Pancreas (tissue), 10 donors: ENCODE measurements around the gene NUP214. TPM values are rescaled to one million over a fixed set of nuclear protein-coding genes. Genes with fewer than 3 reads are reported as not detected.
A peak's percentile ranks its signal among the peaks of the same experiment; 100 is the strongest.
"Not testable (repeated sequence)": the region's sequence is repeated elsewhere in the genome, so short reads cannot be mapped to it uniquely, and the experiment has no call there.

ENCODE experiments used
- ATAC-seq, 4 donors: fragments of 200-7000 bp; cut with Tn5 transposase; one replicate each; pipeline versions ENCODE4 v1.8.0 to v1.9.1; 2020; ENCODE audit warnings: mild to moderate bottlenecking in 4 of 4, moderate library complexity in 4 of 4
- DNase-seq, 6 donors: peaks; one replicate each; pipeline ENCODE4 v3.0.0-alpha.2; 2020
- FAIRE-seq: peaks from 2 replicates; lab custom pipeline; 2012; peaks lifted over from hg19 to GRCh38; lab: Jason Lieb, UNC
- H3K27ac ChIP-seq, 4 donors: fragments of 200-600 bp; sonication (generic); 1 replicate in 3 of 4; 2 replicates in 1 of 4; pipeline versions ENCODE4 v1.5.0 to v1.8.0; 2020
- H3K27me3 ChIP-seq, 4 donors: fragments of 200-600 bp; one replicate each; pipeline ENCODE4 v1.8.0; 2021
- H3K36me3 ChIP-seq, 3 donors: fragments of 200-600 bp; sonication (generic) in 1 of 3; one replicate each; pipeline versions ENCODE4 v1.5.0 to v1.8.0; 2020 to 2021
- H3K4me1 ChIP-seq, 3 donors: fragments of 200-600 bp; one replicate each; pipeline ENCODE4 v1.8.0; 2021
- H3K4me3 ChIP-seq, 4 donors: fragments of 200-600 bp; sonication (generic) in 2 of 4; one replicate each; pipeline versions ENCODE4 v1.5.0 to v1.8.0; 2020 to 2021
- H3K9me3 ChIP-seq, 4 donors: fragments of 200-600 bp; one replicate each; pipeline ENCODE4 v1.8.0; 2021
- WGBS, 2 donors: extraction: QIAGEN DNeasy Blood & Tissue Kit; methylation state at CpG; one replicate each; pipeline ENCODE4 v1.1.7; 2013; 5-methylcytosine and 5-hydroxymethylcytosine counted together
- intact Hi-C, 3 donors: fragments of 100-400 bp; cut with DNase I; formaldehyde crosslinking; loops; one replicate each; pipeline versions ENCODE4 v1.11.1 to v1.14.2; 2022
- polyA plus RNA-seq, 2 donors: library from polyadenylated mRNA; stranded (reverse); fragments of 200-250 nt; gene quantifications; one replicate each; pipeline ENCODE4 v1.2.3, GENCODE V29; 2013
- total RNA-seq, 6 donors: library from RNA; stranded (reverse); fragmentation: NEBNext Ultra II Directional in 4 of 6; extraction: Animal tissue kit (Norgen Biotek cat#: 25700) in 4 of 6; gene quantifications; one replicate each; pipeline versions ENCODE4 v1.2.1 to v1.2.4, GENCODE V29; 2021 to 2023
- TF ChIP-seq, protein P1 (sequence below), 4 donors: fragments of 200-600 bp; sonication (generic) in 3 of 4; IDR thresholded peaks; one replicate each; pipeline versions ENCODE4 v1.5.0 to v1.8.0; 2021; ENCODE audit warnings: antibody characterized with exemption in 4 of 4
- donor health status: healthy with polysubstance abuse.
- donor health status: DM: no; HTN: no; CAD: no; lungs with moderate emphysema.
- donor health status: DM: no; HTN: no; CAD: no.
- donor health status: control.
- donor health status: control.
- donor health status: Bipolar disorder and iron deficiency.
- donor health status: DM: yes; HTN: yes; CAD: no.
- donor health status: DM: no; HTN: no; CAD: no.
- donor health status: DM: no; HTN: no; CAD: no.
- donor health status: DM: yes; HTN: yes; CAD: no.

The NUP214 gene
- total and polyA plus RNA-seq, 8 donors, result 24.3 to 38.3 (median 27.8) TPM

DNA sequence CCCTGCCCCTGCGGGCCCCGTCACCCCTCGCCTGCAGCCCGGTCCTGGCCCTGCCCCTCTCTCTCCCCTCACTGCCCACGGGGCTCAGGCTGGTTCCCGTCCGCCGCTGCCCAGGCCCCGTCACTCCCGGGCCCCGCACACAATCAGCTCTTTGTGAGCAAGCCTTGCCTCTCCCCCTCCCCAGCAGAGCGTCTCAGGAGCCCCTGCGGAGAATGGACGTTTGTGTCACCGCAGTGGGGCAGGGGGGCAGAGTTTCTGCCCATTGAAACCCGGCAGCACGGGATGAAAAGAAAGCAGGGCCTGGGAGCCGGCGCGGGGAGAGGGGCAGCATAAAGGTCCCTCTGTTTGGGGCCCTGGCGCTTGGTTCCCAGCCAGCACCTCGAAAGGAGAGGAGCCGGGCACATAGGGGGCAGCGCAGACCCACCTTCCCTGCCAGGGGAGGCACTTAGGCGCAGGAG lies 13.5 kb upstream of the NUP214 start:
- TF ChIP-seq, protein P1, sequence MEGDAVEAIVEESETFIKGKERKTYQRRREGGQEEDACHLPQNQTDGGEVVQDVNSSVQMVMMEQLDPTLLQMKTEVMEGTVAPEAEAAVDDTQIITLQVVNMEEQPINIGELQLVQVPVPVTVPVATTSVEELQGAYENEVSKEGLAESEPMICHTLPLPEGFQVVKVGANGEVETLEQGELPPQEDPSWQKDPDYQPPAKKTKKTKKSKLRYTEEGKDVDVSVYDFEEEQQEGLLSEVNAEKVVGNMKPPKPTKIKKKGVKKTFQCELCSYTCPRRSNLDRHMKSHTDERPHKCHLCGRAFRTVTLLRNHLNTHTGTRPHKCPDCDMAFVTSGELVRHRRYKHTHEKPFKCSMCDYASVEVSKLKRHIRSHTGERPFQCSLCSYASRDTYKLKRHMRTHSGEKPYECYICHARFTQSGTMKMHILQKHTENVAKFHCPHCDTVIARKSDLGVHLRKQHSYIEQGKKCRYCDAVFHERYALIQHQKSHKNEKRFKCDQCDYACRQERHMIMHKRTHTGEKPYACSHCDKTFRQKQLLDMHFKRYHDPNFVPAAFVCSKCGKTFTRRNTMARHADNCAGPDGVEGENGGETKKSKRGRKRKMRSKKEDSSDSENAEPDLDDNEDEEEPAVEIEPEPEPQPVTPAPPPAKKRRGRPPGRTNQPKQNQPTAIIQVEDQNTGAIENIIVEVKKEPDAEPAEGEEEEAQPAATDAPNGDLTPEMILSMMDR (IDR thresholded peaks at IDR 0.05), result no peak
- no peaks in the 10 kb centered on the region for H3K36me3 ChIP-seq
- no peaks in the 10 kb centered on the region for H3K27me3 ChIP-seq
- DNase-seq, result peak in 1 of 6 donors; percentile 31
- 67 to 68% methylated on average over 21 to 25 of the region's 25 CpGs for WGBS, 2 donors
- H3K4me1 ChIP-seq, result no peaks in the 10 kb centered on the region
- no peaks in the 10 kb centered on the region for H3K9me3 ChIP-seq
- H3K27ac ChIP-seq, result no peak overlapping the region
- FAIRE-seq, result no peak
- ATAC-seq, result no peak
- H3K4me3 ChIP-seq, result no peak overlapping the region
- intact Hi-C loops, result no loop called here

DNA sequence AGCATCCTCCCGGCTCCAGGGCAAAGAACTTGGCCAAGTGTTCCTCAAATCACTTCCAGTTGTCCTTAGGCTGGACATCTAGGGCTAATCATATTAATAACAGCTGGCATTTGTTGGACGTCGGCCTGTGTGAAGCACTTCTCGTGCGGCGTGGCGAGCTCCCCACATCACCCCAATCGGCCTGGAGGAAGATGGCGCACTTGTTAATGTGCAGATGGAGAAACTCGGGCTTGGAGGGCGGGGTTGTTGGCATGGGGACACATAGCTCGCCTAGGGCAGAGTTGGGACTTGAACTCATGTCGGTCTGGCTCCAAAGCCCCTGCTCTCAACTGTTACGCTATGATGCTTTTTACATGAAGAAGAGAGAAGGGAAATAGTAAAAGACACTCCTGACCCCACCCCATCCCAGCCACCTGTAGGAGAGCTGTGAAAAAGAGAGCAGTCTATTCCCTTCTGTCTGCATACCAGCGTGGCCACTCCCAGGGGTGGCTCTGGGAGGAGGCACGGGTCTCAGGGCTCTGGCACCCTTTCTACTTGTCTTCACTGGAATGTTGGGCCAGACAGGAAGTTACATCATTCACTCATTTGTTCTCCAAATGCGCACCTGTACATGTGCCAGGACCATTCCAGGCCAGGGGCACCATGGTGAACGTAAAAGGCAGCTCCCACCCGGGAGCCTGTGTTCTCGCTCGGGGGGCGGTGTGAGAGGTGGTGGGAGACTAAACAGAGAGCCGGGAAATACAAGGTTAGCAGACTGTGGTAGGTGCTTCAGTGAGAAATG lies 12.8 kb upstream of the NUP214 start:
- no peaks in the 10 kb centered on the region for H3K9me3 ChIP-seq
- TF ChIP-seq, protein P1 (IDR thresholded peaks at IDR 0.05), result no peak
- H3K27ac ChIP-seq, result no peak overlapping the region
- no peaks in the 10 kb centered on the region for H3K27me3 ChIP-seq
- DNase-seq (peak in 1 of 6 donors; percentile 13), ATAC-seq (no peak), FAIRE-seq (no peak)
- no peaks in the 10 kb centered on the region for H3K36me3 ChIP-seq
- no peaks in the 10 kb centered on the region for H3K4me1 ChIP-seq
- WGBS, 2 donors, result 84 to 91% methylated on average over 23 of the region's 23 CpGs
- H3K4me3 ChIP-seq, result no peak overlapping the region
- intact Hi-C loops, result no loop called here

DNA sequence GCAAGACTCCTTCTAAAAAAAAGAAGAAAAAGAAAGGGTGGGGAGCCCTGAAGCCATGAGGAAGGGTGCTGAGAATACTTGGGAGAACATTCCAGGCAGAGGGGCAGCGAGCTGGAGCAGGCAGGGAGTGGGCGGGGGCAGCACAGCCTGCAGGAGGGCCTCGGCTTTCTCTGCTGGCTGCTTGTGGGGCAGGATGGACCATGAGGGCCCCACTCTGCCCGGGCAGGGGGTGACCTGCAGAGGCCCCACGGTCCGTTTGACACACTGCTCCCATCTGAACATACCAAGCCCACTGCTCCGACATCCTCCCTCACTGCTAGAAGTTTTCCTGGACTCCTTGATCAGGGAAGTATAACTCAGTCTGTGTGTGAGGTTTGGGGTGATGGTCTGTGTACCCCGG lies 11.7 kb upstream of the NUP214 start:
- no peak overlapping the region for H3K27ac ChIP-seq
- H3K9me3 ChIP-seq, result no peaks in the 10 kb centered on the region
- intact Hi-C loops, result no loop called here
- no peaks in the 10 kb centered on the region for H3K27me3 ChIP-seq
- ATAC-seq (no peak), DNase-seq (no peak), FAIRE-seq (no peak)
- no peaks in the 10 kb centered on the region for H3K4me1 ChIP-seq
- 84 to 94% methylated on average over 8 of the region's 8 CpGs for WGBS, 2 donors
- TF ChIP-seq, protein P1 (IDR thresholded peaks at IDR 0.05), result no peak
- no peaks in the 10 kb centered on the region for H3K36me3 ChIP-seq
- H3K4me3 ChIP-seq, result no peak overlapping the region

DNA sequence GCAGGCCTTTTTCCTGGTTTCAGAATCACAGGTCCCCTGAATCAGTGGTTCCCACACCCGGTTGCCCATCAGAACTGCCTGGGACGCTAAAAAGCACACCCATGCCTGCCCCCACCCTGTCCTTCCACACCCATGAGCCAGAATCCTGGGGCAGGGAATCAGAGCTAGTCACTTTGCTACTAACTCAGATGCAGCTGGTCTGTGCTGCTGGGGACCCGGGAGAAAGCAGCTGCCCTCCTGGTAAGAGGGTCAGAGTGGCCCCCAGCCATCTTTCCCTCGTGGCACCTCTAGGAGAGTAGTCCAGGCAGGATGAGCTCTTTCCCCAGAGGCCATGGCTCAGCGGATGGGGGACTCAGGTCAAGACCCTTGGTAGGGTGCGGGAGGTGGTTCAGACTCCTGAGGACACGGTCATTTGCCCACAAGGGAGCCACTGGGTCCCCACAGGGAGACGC lies 11.3 kb upstream of the NUP214 start:
- 85 to 90% methylated on average over 8 of the region's 8 CpGs for WGBS, 2 donors
- FAIRE-seq, result no peak

DNA sequence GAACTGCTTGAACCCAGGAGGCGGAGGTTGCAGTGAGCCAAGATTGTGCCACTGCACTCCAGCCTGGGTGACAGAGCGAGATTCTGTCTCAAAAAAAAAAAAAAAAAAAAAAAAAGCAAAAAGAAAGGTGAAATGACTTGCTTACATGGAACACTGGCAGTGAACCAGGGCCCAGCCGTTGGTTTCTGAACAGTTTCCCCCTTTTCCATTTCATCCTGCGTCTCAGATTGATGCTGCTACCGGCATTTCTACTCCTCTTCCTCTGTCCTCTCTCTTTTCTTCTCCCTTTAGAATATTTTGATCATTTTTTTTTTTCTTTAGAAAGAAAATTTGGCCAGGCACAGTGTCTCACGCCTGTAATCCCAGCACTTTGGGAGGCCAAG lies 10.0 kb upstream of the NUP214 start:
- not testable (repeated sequence) for FAIRE-seq, DNase-seq, H3K9me3 ChIP-seq

More for the DNA sequence above, 11.3 kb upstream of the NUP214 start:
- H3K9me3 ChIP-seq, result no peaks in the 10 kb centered on the region
- TF ChIP-seq, protein P1 (IDR thresholded peaks at IDR 0.05), result no peak
- no peaks in the 10 kb centered on the region for H3K27me3 ChIP-seq
- H3K4me1 ChIP-seq, result no peaks in the 10 kb centered on the region
- no peak overlapping the region for H3K4me3 ChIP-seq
- no peak for DNase-seq
- no peak overlapping the region for H3K27ac ChIP-seq
- intact Hi-C loops, result no loop called here
- no peaks in the 10 kb centered on the region for H3K36me3 ChIP-seq
- no peak for ATAC-seq

More for the DNA sequence above, 10.0 kb upstream of the NUP214 start:
- H3K27ac ChIP-seq, intact Hi-C loops, H3K4me1 ChIP-seq, ATAC-seq, H3K27me3 ChIP-seq, H3K4me3 ChIP-seq, H3K36me3 ChIP-seq: not testable (repeated sequence)
- WGBS, 2 donors, result 82 to 90% methylated on average over 4 to 5 of the region's 6 CpGs
